ENCODE data around the gene NR4A3. TPM values are rescaled to one million over a fixed set of nuclear protein-coding genes. Genes with fewer than 3 reads are reported as not detected.
A peak's percentile ranks its signal among the peaks of the same experiment; 100 is the strongest.

NR4A3 gene
- total RNA-seq, 2 experiments from 2014 or later: 0.26 to 0.29 TPM

DNA sequence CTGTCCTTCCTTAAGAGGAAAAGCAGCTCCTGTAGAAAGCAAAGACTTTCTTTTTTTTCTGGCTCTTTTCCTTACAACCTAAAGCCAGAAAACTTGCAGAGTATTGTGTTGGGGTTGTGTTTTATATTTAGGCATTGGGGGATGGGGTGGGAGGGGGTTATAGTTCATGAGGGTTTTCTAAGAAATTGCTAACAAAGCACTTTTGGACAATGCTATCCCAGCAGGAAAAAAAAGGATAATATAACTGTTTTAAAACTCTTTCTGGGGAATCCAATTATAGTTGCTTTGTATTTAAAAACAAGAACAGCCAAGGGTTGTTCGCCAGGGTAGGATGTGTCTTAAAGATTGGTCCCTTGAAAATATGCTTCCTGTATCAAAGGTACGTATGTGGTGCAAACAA is 42.3 kb downstream of the NR4A3 start:
- H3K27me3 Mint-ChIP-seq (ENCODE audit: low read depth): no peaks in the 10 kb centered on the region
- CTCF ChIA-PET: interaction anchor here (1.0 to 1.4 kb wide), 2 partner anchors 13 to 14 kb away, joined by 3 to 4 read pairs; no protein-coding TSS in a partner anchor

DNA sequence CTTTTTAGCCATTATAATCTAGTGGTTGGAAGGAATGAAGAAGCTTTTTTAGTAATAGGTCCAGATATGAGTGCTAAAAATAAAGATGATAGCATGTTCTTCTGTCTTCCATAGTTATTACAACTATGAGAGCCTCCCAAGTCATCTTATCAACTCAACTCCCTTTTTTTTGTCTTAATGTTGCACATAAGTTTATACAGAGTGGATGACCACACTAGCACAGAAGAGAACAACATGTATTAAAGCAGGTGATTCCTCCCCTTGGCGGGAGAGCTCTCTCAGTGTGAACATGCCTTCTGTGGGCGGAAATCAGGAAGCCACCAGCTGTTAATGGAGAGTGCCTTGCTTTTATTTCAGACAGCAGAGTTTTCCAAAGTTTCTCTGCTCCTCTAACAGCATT is 44.7 kb downstream of the NR4A3 start:
- no peaks in the 10 kb centered on the region for H3K27me3 Mint-ChIP-seq (ENCODE audit: low read depth)
- ChIA-PET CTCF (interaction anchor here (1.1 to 7.4 kb wide), 3 partner anchors 10 to 63 kb away, joined by 3 to 35 read pairs (median 8); no protein-coding TSS in a partner anchor), POLR2A (interaction anchor here (2.1 kb wide), 1 partner anchor 10 kb away, joined by 7 read pairs; no protein-coding TSS in a partner anchor)
- no peak overlapping the region for H3K27ac Mint-ChIP-seq
- peaks cover 2% of the 10 kb centered on the region for H3K36me3 Mint-ChIP-seq (ENCODE audit: low read depth)
- DNase-seq (no peak), ATAC-seq (no peak)
- H3K4me1 Mint-ChIP-seq (ENCODE audit: low read depth): peaks cover 27% of the 10 kb centered on the region
- no peak overlapping the region for H3K4me3 Mint-ChIP-seq
- no peaks in the 10 kb centered on the region for H3K9me3 Mint-ChIP-seq (ENCODE audit: insufficient read depth)

More for the DNA sequence above, 42.3 kb downstream of the NR4A3 start:
- Mint-ChIP-seq H3K4me3 (no peak overlapping the region), H3K36me3 (ENCODE audit: low read depth) (peaks cover 2% of the 10 kb centered on the region), H3K27ac (no peak overlapping the region), H3K9me3 (ENCODE audit: insufficient read depth) (no peaks in the 10 kb centered on the region), H3K4me1 (ENCODE audit: low read depth) (peaks cover 21% of the 10 kb centered on the region)
- no peak for DNase-seq
- ATAC-seq: no peak
- POLR2A ChIA-PET: interaction anchor here (0.7 kb wide), 1 partner anchor 89 kb away, joined by 3 read pairs; no protein-coding TSS in a partner anchor

DNA sequence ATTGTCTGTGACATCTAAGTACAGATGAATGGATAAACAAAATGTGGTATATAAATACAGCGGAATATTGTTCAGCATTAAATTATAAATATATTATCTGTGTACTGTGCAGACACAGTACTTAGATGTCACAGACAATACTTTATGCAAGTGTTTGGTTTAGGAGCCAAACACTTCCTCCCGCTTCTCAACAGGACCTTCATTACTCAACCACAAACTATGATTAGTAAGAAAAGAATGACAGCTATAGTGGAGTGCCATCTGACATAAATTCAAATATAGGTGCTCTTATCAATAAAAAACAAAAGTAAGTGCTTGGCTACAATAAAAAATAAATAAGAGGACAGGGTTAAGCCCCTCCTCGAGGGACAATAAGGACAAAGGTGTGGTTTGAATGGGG is 45.9 kb downstream of the NR4A3 start:
- ChIA-PET CTCF (interaction anchor here (0.8 to 7.4 kb wide), 3 partner anchors 11 to 43 kb away, joined by 4 to 35 read pairs (median 5); no protein-coding TSS in a partner anchor), POLR2A (no interaction called here)
- Mint-ChIP-seq H3K4me1 (ENCODE audit: low read depth) (peaks cover 27% of the 10 kb centered on the region), H3K27me3 (ENCODE audit: low read depth) (no peaks in the 10 kb centered on the region), H3K9me3 (ENCODE audit: insufficient read depth) (no peaks in the 10 kb centered on the region), H3K36me3 (ENCODE audit: low read depth) (peaks cover 2% of the 10 kb centered on the region), H3K4me3 (no peak overlapping the region), H3K27ac (no peak overlapping the region)
- no peak for ATAC-seq
- no peak for DNase-seq

DNA sequence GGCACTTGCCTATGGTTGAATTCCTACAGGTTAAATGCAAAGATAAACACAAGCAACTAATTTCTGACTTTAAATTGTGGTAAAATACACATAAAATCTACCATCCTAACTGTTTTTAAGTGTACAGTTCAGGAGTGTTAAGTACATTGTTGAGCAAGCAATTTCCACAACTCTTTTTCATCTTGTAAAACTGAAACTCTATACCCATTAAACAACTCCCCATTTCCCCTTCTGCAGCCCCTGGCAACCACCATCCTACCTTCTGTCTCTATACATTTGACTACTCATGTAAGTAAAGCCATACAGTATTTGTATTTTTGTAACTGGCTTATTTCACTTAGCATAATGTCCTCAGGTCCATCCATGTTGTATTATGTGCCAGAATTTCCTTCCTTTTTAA is 46.3 kb downstream of the NR4A3 start:
- POLR2A ChIA-PET: no interaction called here
- H3K27ac Mint-ChIP-seq: no peak overlapping the region
- peaks cover 2% of the 10 kb centered on the region for H3K36me3 Mint-ChIP-seq (ENCODE audit: low read depth)
- H3K27me3 Mint-ChIP-seq (ENCODE audit: low read depth): no peaks in the 10 kb centered on the region
- ATAC-seq: no peak
- peaks cover 27% of the 10 kb centered on the region for H3K4me1 Mint-ChIP-seq (ENCODE audit: low read depth)
- no peak for DNase-seq
- no peaks in the 10 kb centered on the region for H3K9me3 Mint-ChIP-seq (ENCODE audit: insufficient read depth)
- H3K4me3 Mint-ChIP-seq: no peak overlapping the region
- CTCF ChIA-PET: interaction anchor here (0.8 to 7.4 kb wide), 4 partner anchors 12 to 43 kb away, joined by 4 to 35 read pairs (median 5); no protein-coding TSS in a partner anchor

DNA sequence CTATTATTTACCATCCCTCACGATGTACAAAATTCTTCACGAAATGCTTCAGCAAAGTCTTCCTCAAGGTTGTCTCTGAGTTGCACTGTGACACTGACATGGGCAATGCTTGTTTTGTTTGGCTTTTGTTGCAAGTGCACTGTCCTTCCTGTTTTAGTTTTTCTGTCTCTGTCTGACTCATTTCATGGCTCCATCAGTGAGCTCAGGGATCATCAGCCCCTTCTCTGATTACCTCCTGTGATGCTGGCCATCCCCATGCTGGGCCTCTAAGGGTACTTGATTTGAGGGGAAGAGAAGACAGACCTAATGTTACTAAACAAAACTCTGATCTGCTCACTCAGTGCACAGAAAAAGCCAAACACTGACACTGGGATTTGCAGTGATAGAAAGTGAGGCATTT is 47.2 kb downstream of the NR4A3 start:
- peak; percentile 44 for ATAC-seq
- Mint-ChIP-seq H3K36me3 (ENCODE audit: low read depth) (no peaks in the 10 kb centered on the region), H3K4me3 (no peak overlapping the region), H3K9me3 (ENCODE audit: insufficient read depth) (no peaks in the 10 kb centered on the region), H3K27ac (peak overlapping the region; percentile 48), H3K27me3 (ENCODE audit: low read depth) (no peaks in the 10 kb centered on the region), H3K4me1 (ENCODE audit: low read depth) (peaks cover 27% of the 10 kb centered on the region)
- ChIA-PET CTCF (interaction anchor here (0.6 to 7.4 kb wide), 6 partner anchors 10 to 670 kb away, joined by 3 to 35 read pairs (median 5); no protein-coding TSS in a partner anchor), POLR2A (interaction anchor here (0.6 to 2.0 kb wide), 4 partner anchors 18 to 44 kb away, joined by 3 to 8 read pairs (median 4); partner anchors contain the start of gene STX17)
- no peak for DNase-seq

DNA sequence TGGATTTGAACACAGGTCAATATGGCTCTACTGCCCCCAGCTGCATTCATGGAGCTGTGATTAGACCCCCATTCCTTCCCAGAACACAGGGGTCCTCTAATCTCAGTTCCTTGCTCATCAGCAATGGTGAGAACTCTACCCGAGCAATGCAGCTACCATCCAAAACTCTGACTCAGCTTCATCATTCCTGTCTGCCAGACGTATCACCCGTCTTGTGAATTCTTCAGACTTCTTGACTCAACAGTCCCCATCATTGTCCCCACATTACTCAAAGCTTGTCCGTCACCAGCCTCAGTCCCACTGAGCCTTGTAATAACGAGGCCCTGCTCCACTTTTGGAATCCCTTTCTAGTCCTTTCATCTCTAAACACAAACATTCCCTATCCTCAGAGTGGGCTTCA is 48.4 kb downstream of the NR4A3 start:
- Mint-ChIP-seq H3K27ac (no peak overlapping the region), H3K36me3 (ENCODE audit: low read depth) (no peaks in the 10 kb centered on the region), H3K4me3 (no peak overlapping the region), H3K4me1 (ENCODE audit: low read depth) (peaks cover 25% of the 10 kb centered on the region), H3K27me3 (ENCODE audit: low read depth) (peaks cover under 1% of the 10 kb centered on the region), H3K9me3 (ENCODE audit: insufficient read depth) (no peaks in the 10 kb centered on the region)
- ChIA-PET CTCF (interaction anchor here (1.9 to 7.4 kb wide), 2 partner anchors 14 to 45 kb away, joined by 5 to 35 read pairs; no protein-coding TSS in a partner anchor), POLR2A (interaction anchor here (1.2 to 2.0 kb wide), 2 partner anchors 18 to 45 kb away, joined by 3 to 8 read pairs; no protein-coding TSS in a partner anchor)
- DNase-seq: no peak
- no peak for ATAC-seq

DNA sequence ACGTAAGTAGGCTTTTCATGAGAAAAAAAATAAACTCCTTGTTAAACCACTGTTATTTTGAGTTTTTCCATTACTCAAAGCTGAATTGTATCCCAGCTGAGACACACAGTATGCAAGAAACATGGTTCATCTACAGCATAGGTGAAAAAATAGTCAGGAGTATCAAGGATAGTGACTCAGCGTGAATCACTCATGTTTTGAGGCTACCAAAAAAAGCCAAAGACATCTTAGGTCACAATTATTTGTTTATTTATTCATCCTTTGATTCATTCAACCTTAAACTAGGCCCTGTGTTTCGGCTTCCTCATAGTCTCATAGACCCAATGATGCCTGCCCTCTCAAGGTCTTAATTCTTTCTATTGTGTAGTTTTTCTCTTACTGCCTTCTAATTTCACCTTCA is 51.8 kb downstream of the NR4A3 start:
- CTCF ChIA-PET: no interaction called here

DNA sequence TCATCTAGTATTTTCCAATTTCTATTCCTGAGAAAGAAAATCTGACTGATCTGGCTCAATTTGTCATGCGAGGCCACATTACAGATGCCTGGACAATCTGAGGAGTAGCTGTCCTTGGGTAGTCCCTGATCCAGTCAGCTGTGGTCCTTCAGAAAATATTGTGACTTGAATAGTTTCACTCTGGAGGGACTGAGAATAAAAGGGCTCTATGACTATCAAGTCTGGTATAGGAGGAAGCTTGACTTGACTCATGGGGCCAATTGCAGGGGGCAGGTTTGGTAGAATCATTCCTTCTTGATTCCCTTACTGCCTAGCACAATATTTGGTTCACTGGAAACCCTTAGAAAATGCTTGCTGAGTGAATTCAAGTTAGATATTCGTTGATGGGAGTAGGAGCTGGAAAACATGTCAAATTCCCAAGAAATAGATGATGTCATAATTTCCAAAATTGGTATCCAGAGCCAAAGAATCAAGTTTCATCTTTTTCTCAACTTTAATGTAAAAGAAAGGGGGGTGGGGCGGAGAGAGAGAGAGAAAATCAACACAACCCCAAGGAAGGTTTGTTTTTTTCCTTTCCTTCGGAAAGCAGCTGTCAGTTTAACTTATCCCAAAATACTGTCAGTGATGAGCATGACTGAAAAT is 52.4 kb downstream of the NR4A3 start:
- Mint-ChIP-seq H3K27me3 (ENCODE audit: low read depth) (peaks cover 5% of the 10 kb centered on the region), H3K4me1 (ENCODE audit: low read depth) (peaks cover 4% of the 10 kb centered on the region), H3K4me3 (no peak overlapping the region), H3K36me3 (ENCODE audit: low read depth) (no peaks in the 10 kb centered on the region), H3K9me3 (ENCODE audit: insufficient read depth) (no peaks in the 10 kb centered on the region), H3K27ac (no peak overlapping the region)
- ChIA-PET POLR2A (no interaction called here), CTCF (no interaction called here)
- ATAC-seq: no peak
- no peak for DNase-seq

More for the DNA sequence above, 51.8 kb downstream of the NR4A3 start:
- Mint-ChIP-seq H3K36me3 (ENCODE audit: low read depth) (no peaks in the 10 kb centered on the region), H3K4me1 (ENCODE audit: low read depth) (peaks cover 9% of the 10 kb centered on the region), H3K27ac (no peak overlapping the region), H3K4me3 (no peak overlapping the region), H3K9me3 (ENCODE audit: insufficient read depth) (no peaks in the 10 kb centered on the region), H3K27me3 (ENCODE audit: low read depth) (peaks cover 5% of the 10 kb centered on the region)
- DNase-seq (no peak), ATAC-seq (no peak)
- POLR2A ChIA-PET: no interaction called here

DNA sequence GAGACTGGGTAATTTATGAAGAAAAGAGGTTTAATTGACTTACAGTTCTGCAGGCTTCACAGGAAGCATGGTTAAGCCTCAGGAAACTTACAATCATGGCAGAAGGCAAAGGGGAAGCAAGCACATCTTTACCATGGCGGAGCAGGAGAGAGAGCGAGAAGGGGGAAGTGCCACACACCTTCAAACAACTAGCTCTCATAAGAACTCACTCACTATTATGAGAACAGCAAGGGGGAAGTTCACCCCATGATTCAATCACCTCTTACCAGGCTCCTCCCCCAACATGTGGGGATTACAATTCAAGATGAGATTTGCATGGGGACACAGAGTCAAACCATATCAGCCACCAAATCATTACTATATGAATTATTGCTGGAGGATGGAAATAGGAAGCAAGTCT is 54.5 kb downstream of the NR4A3 start:
- Mint-ChIP-seq H3K27ac (no peak overlapping the region), H3K4me3 (no peak overlapping the region), H3K9me3 (ENCODE audit: insufficient read depth) (no peaks in the 10 kb centered on the region), H3K27me3 (ENCODE audit: low read depth) (peaks cover 5% of the 10 kb centered on the region), H3K4me1 (ENCODE audit: low read depth) (no peaks in the 10 kb centered on the region), H3K36me3 (ENCODE audit: low read depth) (no peaks in the 10 kb centered on the region)
- CTCF ChIA-PET: interaction anchor here (2.0 to 2.7 kb wide), 2 partner anchors 9 to 19 kb away, joined by 5 to 6 read pairs; no protein-coding TSS in a partner anchor
- no peak for ATAC-seq
- POLR2A ChIA-PET: no interaction called here
- DNase-seq: no peak

DNA sequence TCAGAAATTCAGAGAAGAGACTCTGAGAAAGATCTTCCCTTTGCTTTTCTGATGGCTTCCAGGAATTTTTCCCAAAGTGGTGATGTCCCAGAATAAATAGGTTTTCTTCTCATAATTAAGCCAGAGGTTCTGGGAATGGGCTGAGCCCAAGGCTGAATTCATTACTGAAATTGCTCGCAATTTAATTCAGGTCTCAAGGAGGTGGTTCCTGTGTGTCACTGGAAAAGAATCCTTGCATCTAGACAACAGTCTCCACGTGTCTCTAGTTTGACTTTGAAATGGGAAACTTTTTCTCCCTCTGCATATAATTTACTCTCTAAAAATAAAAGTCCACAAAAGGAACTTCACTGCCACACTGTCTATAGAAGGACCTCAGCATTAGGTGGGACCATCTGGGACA is 57.0 kb downstream of the NR4A3 start:
- no peak for DNase-seq
- Mint-ChIP-seq H3K4me3 (no peak overlapping the region), H3K27ac (no peak overlapping the region), H3K4me1 (ENCODE audit: low read depth) (peaks cover 5% of the 10 kb centered on the region), H3K36me3 (ENCODE audit: low read depth) (no peaks in the 10 kb centered on the region), H3K27me3 (ENCODE audit: low read depth) (peaks cover 5% of the 10 kb centered on the region), H3K9me3 (ENCODE audit: insufficient read depth) (no peaks in the 10 kb centered on the region)
- no peak for ATAC-seq
- CTCF ChIA-PET: interaction anchor here (1.0 kb wide), 1 partner anchor 54 kb away, joined by 4 read pairs; no protein-coding TSS in a partner anchor
- POLR2A ChIA-PET: no interaction called here

DNA sequence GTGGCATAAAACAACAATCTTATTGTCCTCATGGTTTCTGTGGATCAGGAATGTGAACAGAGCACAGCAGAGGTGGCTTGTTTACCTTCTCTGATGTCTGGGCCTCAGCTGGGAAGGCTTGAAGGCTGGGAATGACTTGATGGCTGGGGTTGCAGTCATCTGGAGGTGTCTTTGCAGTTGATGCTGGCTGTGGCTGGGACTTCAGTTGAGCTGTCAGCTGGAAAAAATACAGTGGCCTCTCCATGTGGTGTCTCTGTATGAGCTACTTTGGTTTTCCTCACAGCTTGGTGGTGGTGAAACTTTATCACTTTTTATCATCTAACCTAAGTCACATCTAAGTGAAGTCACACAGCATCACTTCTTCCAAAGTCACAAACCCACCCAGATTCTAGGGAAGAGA is 60.1 kb downstream of the NR4A3 start:
- Mint-ChIP-seq H3K9me3 (ENCODE audit: insufficient read depth) (no peaks in the 10 kb centered on the region), H3K4me3 (no peak overlapping the region), H3K27me3 (ENCODE audit: low read depth) (no peaks in the 10 kb centered on the region), H3K36me3 (ENCODE audit: low read depth) (no peaks in the 10 kb centered on the region), H3K27ac (no peak overlapping the region), H3K4me1 (ENCODE audit: low read depth) (peaks cover 13% of the 10 kb centered on the region)
- ATAC-seq: no peak
- ChIA-PET POLR2A (no interaction called here), CTCF (no interaction called here)
- DNase-seq: no peak

DNA sequence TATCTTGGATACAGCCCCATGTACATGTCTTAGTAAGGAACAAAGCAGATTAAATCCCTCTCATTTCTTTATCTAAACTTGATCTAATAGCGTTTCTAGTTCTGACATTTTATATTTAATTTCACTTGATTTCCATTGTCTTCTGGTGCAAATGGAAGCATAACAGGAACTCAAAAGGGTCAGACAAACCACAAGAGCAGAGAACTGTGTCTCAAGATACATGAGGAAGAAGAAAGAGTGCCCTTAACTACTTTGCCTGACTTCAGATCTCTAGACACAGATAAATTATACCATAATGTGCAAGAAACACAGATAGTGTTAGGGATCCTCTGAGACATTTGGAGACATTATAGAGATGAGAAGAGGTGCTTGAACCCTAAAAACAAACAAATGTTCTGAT is 64.1 kb downstream of the NR4A3 start:
- DNase-seq (no peak), ATAC-seq (no peak)
- Mint-ChIP-seq H3K9me3 (ENCODE audit: insufficient read depth) (no peaks in the 10 kb centered on the region), H3K4me3 (no peak overlapping the region), H3K4me1 (ENCODE audit: low read depth) (peaks cover 13% of the 10 kb centered on the region), H3K27me3 (ENCODE audit: low read depth) (peaks cover 2% of the 10 kb centered on the region), H3K27ac (no peak overlapping the region), H3K36me3 (ENCODE audit: low read depth) (no peaks in the 10 kb centered on the region)
- POLR2A ChIA-PET: no interaction called here
- CTCF ChIA-PET: interaction anchor here (2.0 kb wide), 1 partner anchor 10 kb away, joined by 5 read pairs; no protein-coding TSS in a partner anchor

Data from activated CD8-positive, alpha-beta T cell treated with anti-CD3 and anti-CD28 coated beads, Interleukin-2, amount 10 ng/mL, durations not matched to agents 7 days and 5 days (primary cell).